Uterus (tissue), 4 donors: ENCODE results near the gene HMSD. TPM values are rescaled to one million over a fixed set of nuclear protein-coding genes. Genes with fewer than 3 reads are reported as not detected.

Experiments used
- DNase-seq, 2 donors: peaks; one replicate each; pipeline ENCODE4 v3.0.0-alpha.2; 2019 to 2020
- H3K27ac ChIP-seq, 2 donors: fragments of 200-600 bp; sonication (generic); 1 replicate in 1 of 2; 2 replicates in 1 of 2; pipeline ENCODE4 v1.5.1; 2016 to 2018
- H3K27me3 ChIP-seq, 2 donors: fragments of 200-600 bp; sonication (generic); one replicate each; pipeline ENCODE4 v1.5.1; 2018 to 2019; ENCODE audit warnings: control low read depth in 1 of 2
- H3K36me3 ChIP-seq, 2 donors: fragments of 200-600 bp; sonication (generic); one replicate each; pipeline ENCODE4 v1.5.1; 2019; ENCODE audit warnings: control low read depth in 1 of 2
- H3K4me1 ChIP-seq, 2 donors: fragments of 200-600 bp; sonication (generic); one replicate each; pipeline ENCODE4 v1.5.1; 2018 to 2019; ENCODE audit warnings: control low read depth in 1 of 2
- H3K4me3 ChIP-seq, 2 donors: fragments of 200-600 bp; sonication (generic); 1 replicate in 1 of 2; 2 replicates in 1 of 2; pipeline ENCODE4 v1.5.1; 2018 to 2019; ENCODE audit warnings: mild to moderate bottlenecking in 1 of 2
- H3K9me3 ChIP-seq, 2 donors: fragments of 200-600 bp; sonication (generic); one replicate each; pipeline ENCODE4 v1.5.1; 2019; ENCODE audit warnings: control low read depth in 1 of 2
- CTCF ChIP-seq, 4 experiments: fragments of 200-600 bp in 2 of 4; fragments of 450-650 bp in 2 of 4; sonication (generic) in 2 of 4; IDR thresholded peaks; one replicate each; pipeline ENCODE4 v1.5.1; 2016 to 2019; ENCODE audit warnings: antibody characterized with exemption in 4 of 4, mild to moderate bottlenecking in 2 of 4, moderate library complexity in 1 of 4
- POLR2A ChIP-seq, 2 donors: fragments of 450-650 bp; IDR thresholded peaks; one replicate each; pipeline ENCODE4 v1.6.1; 2016; ENCODE audit warnings: antibody characterized with exemption in 2 of 2, mild to moderate bottlenecking in 1 of 2, moderate library complexity in 1 of 2
- intact Hi-C: fragments of 100-400 bp; cut with DNase I; formaldehyde crosslinking; loops from one replicate; pipeline ENCODE4 v1.15.1; 2023; ENCODE audit warnings: low total_unique reads
- total RNA-seq, 4 donors: library from RNA; depleted of rRNA in 3 of 4; stranded (reverse); fragments of >200 nt in 3 of 4; gene quantifications; one replicate each; pipeline versions ENCODE4 v1.1.0 to v1.2.4, GENCODE V29; 2014 to 2023
- donor health status: DM: yes; HTN: yes; CAD: no.

The HMSD gene
- total RNA-seq, 4 donors from 2014 or later, result 0.28 TPM; not detected in 3

GRCh38 chr18:63907664-63908063 lies 41.4 kb upstream of the HMSD start, which contains the start of gene SERPINB10:
TSS of gene SERPINB10 (plus strand) at chr18:63907958. CDS start at chr18:63915511, 7,553 bp downstream.
- Histone ChIP-seq H3K27me3 (no peaks in the 10 kb centered on the region), H3K4me3 (no peak within 1 kb of the TSS), H3K36me3 (no peaks in the 10 kb centered on the region), H3K4me1 (no peaks in the 10 kb centered on the region), H3K9me3 (no peaks in the 10 kb centered on the region), H3K27ac (no peak within 1 kb of the TSS)
- no peak for DNase-seq
- intact Hi-C loops, result no loop called here
- TF ChIP-seq CTCF (IDR thresholded peaks at IDR 0.05), result no peak
- no peak for TF ChIP-seq POLR2A (IDR thresholded peaks at IDR 0.05)

GRCh38 chr18:63908858-63909257 lies 40.2 kb upstream of the HMSD start:
- H3K4me1 ChIP-seq, result no peaks in the 10 kb centered on the region
- TF ChIP-seq POLR2A (IDR thresholded peaks at IDR 0.05) (no peak), CTCF (IDR thresholded peaks at IDR 0.05) (no peak)

GRCh38 chr18:63909870-63910269 lies 39.2 kb upstream of the HMSD start:
- Histone ChIP-seq H3K27ac (no peak overlapping the region), H3K4me3 (no peak overlapping the region), H3K36me3 (no peaks in the 10 kb centered on the region), H3K9me3 (no peaks in the 10 kb centered on the region), H3K27me3 (no peaks in the 10 kb centered on the region), H3K4me1 (no peaks in the 10 kb centered on the region)
- DNase-seq, result no peak
- intact Hi-C loops, result no loop called here
- TF ChIP-seq CTCF (IDR thresholded peaks at IDR 0.05) (no peak), POLR2A (IDR thresholded peaks at IDR 0.05) (no peak)

More at GRCh38 chr18:63908858-63909257, 40.2 kb upstream of the HMSD start:
- Histone ChIP-seq H3K9me3 (no peaks in the 10 kb centered on the region), H3K36me3 (no peaks in the 10 kb centered on the region), H3K27ac (no peak overlapping the region), H3K27me3 (no peaks in the 10 kb centered on the region), H3K4me3 (no peak overlapping the region)
- DNase-seq, result no peak
- intact Hi-C loops, result no loop called here

GRCh38 chr18:63917817-63918216 lies 31.3 kb upstream of the HMSD start:
- no peaks in the 10 kb centered on the region for H3K27me3 ChIP-seq
- H3K27ac ChIP-seq, result no peak overlapping the region
- no peaks in the 10 kb centered on the region for H3K9me3 ChIP-seq
- no peaks in the 10 kb centered on the region for H3K36me3 ChIP-seq
- no peaks in the 10 kb centered on the region for H3K4me1 ChIP-seq
- no peak for TF ChIP-seq POLR2A (IDR thresholded peaks at IDR 0.05)
- TF ChIP-seq CTCF (IDR thresholded peaks at IDR 0.05), result no peak
- intact Hi-C loops, result no loop called here
- no peak overlapping the region for H3K4me3 ChIP-seq
- DNase-seq, result no peak

- no peaks in the 10 kb centered on the region for H3K36me3 ChIP-seq
- intact Hi-C loops, result no loop called here
- no peak overlapping the region for H3K4me3 ChIP-seq
- no peaks in the 10 kb centered on the region for H3K9me3 ChIP-seq
- no peaks in the 10 kb centered on the region for H3K27me3 ChIP-seq
- no peak for DNase-seq
- H3K27ac ChIP-seq, result no peak overlapping the region
- TF ChIP-seq CTCF (IDR thresholded peaks at IDR 0.05) (no peak), POLR2A (IDR thresholded peaks at IDR 0.05) (no peak)
- no peaks in the 10 kb centered on the region for H3K4me1 ChIP-seq
These were observed 27.1 kb upstream of the HMSD start for GRCh38 chr18:63922049-63922448.
